Inflammatory macrophage treated with lipopolysaccharide for 1 hour (primary cell): ENCODE measurements around the gene RIC8A.

Source experiments
- DNase-seq, 2 donors: peaks; one replicate each; pipeline ENCODE4 v3.0.0-alpha.2; 2020 to 2022

RIC8A gene

DNA sequence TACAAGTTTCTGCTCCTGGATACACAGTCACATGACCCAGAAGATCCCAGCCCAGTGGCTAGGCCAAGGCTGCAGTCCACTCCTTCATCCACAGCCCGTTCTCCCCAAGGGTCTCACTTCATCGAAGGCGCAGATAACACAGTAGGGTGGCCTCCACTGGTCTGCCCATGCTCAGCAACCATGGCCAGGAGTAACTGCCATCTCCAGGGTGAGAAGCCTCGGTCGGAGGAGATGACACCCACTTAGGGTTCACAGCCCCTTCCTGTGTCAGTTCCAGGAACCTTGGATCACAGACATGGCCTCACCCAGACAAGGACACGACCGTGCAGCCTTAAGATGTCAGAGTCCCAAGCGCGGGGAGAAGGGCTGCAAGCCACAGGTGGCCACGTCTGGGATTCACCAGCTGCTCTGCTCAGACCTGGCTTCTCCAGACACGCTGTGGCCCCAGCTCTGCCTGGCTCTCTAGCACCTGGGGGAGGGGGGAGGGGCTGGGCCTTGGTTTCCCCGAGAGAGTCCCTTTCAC is 2.9 kb upstream of the RIC8A start:
- no peak for DNase-seq

DNA sequence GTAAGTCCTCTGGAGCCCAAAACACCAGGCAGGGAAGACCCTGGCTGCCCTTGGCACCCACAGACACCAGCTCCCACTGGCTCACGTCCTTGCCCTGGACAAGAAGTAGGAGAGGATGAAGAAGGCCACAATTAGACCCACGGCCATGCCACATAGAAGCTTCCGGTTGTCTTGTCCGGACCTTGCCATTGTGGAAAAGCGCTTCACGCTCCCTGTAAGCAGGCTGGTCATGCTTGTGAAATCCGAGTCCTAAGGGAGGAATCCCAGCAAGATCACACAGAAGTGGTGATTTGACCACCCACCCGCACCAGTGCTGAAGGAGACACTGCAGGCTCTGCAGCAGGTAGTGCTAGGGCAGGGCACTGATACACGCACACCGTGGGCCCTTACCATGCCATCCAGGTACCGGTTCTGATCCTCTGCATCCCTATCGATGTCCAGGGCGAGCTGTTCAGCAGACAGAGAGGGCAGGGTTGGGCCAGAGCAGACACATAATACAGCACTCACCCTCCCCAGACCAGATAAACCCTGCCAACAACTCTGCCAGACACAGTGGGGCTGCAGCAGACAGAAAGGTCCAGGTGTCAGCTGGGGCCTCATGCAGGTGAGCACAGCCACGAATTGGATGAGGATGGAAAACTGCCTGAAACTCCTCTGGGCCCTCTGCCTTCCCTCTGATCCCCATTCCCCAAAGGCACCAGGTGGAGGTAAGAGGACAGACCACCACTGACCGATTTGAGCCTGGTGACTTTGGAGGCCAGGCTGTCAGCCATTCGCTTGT is 2.1 kb upstream of the RIC8A start:
- DNase-seq: no peak

DNA sequence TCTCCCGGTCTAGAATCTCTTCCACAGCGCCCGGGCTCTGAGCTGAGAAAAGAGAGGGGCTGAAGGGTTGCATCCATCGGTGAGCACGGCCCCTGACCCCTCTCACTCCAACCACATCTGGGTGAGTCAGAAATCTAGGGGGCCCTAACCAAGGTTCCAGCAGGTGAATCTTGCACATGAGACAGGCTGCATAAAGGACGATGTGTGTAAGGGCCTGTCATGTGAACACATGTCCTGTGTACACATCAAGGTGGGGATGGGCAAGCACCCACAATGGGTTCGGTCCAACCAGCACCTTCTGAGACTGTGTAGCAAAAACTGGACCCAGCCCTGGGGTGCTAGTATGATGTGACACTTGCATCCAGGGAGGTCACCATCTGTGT is 1.5 kb upstream of the RIC8A start:
- DNase-seq: no peak

DNA sequence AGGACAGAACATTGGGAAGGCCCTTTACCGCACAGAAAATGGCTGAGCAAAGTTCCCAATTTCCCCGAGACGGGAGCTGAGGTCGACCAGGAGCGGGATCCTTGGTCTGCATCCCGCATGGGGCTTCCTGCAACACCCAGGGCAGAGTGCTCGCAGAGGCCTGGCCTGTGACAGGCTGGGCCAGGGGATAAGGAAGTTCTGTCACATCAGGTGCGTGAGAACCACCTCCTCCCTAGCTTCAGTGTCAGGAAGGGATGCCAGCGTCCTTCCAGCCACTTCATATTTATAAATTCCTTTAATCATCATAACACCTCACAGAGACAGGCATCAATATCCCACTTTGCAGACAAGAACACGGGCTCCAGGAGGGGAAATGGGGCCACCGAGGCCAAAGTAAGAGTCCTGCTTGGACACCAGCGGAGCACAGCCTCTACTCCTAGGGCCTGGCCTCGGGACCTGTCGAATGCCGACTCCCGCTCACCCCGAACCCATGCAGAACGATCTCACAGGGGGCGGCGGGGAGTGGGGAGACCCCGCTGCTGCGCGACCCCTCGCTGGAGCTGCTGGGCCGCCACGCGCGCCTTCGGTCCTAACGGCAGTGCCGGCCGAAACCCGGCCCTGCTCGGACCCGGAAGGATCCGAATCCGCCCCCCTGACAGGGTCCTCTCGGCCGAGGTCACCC is 841 bp upstream of the RIC8A start:
- peak in 1 of 2 donors; percentile 12 for DNase-seq

DNA sequence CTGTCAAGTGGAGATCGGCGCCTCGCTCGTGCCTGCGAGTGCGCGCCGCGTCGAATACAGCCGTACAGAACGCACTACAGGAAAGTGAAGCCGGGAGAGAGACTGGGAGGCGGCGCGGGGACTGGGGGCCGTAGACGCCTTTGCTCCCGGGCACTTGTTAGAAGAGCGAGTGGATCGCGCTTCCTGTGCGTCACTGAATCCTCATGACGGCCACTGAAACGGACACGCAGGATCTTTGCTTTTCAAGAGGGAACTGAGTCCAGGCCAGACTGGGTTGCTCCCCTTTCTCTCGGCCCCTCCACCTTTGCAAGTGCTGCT is 314 bp downstream of the RIC8A start:
- DNase-seq: peak; percentile 47 to 54

DNA sequence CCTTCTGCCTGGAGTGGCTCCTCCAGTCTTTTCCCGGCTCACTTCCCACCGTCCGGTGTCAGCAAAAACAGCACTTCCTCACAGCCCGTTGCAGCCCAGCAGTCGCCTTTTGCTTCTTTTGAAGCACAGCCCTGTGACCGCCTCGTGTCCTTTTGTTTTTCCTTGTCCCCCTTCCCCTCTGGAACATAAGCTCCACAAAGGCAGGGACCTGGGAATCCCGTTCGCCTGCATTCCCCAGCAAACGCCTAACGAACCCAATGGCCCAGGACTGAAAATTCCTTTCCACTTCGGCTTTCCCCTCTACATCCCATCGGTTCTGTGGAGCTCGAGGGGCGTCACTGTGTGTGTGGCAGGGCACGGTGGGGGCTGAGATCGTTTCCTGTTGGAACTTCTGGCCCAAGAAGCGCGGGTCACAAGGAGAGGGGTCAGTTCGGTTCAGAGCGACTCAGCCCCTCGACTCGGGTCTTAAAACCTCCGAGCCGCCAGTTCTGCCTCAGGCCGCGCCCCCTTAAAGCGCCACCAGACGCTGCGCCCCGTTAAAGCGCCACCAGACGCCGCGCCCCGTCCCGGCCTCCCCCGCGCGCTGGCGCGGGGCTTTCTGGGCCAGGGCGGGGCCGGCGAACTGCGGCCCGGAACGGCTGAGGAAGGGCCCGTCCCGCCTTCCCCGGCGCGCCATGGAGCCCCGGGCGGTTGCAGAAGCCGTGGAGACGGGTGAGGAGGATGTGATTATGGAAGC is 841 bp downstream of the RIC8A start:
- DNase-seq: peak; percentile 82 to 87

DNA sequence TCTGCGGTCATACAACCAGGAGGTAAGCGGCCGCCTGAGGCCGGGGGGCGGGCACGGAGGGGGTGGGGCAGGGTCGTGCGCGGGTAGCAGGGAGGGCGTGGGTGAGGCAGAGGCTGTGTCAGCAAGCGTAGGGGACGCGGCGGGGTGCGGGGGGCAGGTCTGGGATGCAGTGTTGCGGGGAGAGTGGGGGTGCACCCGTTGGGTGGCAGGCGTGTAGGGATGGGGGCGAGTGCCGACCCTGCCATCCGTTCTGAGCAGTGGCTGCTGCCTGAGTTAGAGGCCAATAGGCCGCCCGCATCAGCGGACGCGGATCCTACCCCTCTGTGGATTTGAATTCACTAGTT is 1.4 kb downstream of the RIC8A start:
- no peak for DNase-seq

DNA sequence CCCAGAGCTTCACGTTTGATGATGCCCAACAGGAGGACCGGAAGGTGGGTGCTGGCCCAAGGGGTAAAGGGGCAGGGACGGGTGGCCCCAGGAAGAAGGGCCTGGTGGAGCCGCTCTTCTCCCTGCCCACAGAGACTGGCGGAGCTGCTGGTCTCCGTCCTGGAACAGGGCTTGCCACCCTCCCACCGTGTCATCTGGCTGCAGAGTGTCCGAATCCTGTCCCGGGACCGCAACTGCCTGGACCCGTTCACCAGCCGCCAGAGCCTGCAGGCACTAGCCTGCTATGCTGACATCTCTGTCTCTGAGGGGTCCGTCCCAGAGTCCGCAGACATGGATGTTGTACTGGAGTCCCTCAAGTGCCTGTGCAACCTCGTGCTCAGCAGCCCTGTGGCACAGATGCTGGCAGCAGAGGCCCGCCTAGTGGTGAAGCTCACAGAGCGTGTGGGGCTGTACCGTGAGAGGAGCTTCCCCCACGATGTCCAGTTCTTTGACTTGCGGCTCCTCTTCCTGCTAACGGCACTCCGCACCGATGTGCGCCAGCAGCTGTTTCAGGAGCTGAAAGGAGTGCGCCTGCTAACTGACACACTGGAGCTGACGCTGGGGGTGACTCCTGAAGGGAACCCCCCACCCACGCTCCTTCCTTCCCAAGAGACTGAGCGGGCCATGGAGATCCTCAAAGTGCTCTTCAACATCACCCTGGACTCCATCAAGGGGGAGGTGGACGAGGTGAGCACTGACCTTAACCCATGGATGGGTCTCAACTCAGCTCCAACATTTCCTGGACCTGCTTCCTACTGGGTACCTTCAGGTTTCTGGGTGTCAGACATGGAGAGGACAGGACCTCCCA is 2.0 kb downstream of the RIC8A start:
- no peak for DNase-seq

DNA sequence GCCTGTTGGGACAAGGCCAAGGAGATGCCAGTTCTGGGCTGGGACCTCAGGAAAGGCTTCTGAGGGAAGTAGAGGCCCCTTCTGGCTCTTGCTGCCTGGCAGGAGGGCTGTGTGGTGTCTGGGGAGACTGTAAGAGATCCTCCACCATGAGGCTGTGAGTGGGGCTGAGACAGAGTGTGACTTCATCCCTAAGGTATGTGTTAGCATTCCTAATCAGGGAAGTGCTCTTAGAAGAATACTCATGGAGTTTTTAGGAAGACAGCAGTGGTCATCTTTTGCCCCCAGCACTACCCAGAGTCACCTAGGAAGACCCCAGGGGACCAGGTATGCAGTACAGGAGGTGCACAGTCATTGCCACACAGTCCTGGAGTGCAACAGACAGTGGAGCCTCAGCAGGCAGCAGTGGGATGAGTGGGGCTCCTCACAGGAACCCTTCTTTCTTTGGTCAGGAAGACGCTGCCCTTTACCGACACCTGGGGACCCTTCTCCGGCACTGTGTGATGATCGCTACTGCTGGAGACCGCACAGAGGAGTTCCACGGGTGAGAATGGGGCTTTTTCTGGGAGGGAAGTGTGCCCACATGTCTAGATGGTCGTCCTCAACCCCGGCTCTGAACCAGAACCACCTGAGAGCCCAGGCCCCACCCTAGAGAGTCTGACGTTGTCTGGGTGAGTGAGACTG is 2.8 kb downstream of the RIC8A start:
- no peak for DNase-seq

DNA sequence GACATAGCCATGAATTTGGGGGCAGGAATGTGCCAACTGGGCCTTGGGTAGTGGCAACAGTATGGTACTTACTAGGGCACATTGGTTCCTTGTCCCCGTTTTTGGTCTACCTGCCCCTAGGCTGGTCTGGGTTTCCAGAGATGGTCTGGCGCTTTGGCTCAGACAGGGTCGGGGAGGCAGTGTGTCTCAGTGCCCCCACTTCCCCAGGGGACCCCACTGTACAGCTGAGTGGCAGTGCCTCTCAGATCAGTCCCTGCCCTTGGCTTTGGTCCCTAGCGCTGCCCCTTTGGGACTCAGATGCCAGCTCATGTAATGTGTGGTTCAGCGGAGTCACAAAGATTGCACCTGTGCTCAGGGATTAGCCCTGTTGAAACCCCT is 3.3 kb downstream of the RIC8A start:
- no peak for DNase-seq

DNA sequence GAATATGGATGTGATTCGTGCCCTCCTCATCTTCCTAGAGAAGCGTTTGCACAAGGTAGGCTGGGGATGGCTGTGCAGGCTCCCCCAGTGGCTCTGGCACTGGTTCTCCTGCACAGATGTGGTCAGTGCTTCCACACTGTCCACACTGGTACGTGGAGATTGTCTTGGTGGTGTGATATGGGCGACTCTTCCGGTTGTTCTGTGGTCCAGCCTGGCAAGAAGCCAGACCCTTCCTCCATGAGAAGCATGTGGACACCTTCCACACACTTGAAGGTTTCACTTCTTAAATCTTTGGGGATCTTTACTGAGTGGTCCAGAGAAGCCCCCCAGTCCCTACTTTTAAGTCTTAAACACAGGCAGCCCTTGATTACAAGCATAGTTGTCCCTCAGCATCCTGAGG is 3.8 kb downstream of the RIC8A start:
- no peak for DNase-seq

DNA sequence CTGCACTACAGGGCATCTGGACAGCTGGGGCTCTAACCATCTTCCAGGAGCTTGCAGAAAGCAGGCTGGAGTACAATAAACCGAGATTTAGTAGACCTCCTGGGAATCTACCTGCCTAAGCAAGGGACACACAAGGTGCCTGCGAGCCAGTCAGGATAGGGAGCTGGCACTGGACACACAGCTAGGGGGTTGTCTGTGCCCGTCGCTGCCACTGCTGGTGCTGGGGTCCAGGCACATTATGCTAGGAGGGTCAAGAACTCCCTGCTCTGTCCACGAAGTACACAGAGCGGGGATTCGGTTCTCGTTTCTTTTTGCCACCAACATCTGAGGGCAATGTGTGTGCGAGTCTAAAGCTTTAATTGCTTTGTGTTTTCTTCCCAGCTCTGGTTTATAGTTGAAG is 4.2 kb downstream of the RIC8A start:
- DNase-seq: no peak

DNA sequence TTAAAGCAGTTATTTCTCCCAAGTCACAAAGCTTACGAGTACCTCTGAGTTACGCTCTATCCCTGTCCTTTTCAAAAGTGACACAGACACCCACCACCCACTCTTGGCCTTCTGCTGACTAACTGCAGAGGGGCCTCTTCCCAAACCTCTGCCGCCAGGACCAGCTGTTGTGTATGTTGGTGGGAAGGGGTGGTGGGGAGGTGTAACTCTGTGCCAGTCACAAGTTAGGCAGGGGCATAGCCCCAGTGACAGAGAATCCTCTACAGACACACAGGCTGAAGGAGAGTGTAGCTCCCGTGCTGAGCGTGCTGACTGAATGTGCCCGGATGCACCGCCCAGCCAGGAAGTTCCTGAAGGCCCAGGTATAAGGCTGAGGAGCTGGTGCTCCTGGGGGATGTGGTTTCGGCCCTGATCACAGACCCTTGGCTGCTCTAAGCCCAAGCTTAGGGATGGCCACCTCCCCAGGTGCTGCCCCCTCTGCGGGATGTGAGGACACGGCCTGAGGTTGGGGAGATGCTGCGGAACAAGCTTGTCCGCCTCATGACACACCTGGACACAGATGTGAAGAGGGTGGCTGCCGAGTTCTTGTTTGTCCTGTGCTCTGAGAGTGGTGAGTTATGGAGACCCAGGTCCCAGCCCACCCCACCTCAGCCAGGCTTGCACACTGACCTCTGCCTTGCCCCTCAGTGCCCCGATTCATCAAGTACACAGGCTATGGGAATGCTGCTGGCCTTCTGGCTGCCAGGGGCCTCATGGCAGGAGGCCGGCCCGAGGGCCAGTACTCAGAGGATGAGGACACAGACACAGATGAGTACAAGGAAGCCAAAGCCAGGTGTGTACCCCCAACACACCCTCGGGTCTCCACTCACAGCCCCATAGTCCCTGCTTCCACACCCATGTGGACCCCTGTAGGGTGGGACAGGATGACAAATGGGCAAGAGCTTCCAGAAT is 4.9 kb downstream of the RIC8A start:
- DNase-seq: no peak

DNA sequence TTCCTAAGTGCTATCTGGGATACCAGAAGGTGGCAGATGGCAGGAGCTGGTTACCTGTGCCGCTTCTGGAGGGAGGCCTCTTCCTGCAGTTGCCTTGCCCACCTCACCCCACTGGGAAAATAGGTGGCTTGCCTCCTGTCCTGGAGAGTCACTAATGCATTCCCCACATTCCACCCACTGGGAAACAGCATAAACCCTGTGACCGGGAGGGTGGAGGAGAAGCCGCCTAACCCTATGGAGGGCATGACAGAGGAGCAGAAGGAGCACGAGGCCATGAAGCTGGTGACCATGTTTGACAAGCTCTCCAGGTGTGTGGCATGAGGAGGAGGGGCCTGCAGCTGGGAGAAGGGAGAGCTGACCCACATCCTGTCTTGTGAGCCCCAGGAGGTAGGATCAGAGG is 5.6 kb downstream of the RIC8A start:
- no peak for DNase-seq

DNA sequence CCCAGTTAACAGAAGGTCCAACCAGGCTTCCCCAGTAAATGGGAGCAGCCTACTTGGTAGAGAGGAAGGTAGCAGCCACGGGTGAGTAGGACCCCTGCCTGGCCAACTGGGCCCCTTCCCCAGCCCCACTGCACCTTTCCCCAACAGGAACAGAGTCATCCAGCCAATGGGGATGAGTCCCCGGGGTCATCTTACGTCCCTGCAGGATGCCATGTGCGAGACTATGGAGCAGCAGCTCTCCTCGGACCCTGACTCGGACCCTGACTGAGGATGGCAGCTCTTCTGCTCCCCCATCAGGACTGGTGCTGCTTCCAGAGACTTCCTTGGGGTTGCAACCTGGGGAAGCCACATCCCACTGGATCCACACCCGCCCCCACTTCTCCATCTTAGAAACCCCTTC is 6.6 kb downstream of the RIC8A start:
- no peak for DNase-seq

DNA sequence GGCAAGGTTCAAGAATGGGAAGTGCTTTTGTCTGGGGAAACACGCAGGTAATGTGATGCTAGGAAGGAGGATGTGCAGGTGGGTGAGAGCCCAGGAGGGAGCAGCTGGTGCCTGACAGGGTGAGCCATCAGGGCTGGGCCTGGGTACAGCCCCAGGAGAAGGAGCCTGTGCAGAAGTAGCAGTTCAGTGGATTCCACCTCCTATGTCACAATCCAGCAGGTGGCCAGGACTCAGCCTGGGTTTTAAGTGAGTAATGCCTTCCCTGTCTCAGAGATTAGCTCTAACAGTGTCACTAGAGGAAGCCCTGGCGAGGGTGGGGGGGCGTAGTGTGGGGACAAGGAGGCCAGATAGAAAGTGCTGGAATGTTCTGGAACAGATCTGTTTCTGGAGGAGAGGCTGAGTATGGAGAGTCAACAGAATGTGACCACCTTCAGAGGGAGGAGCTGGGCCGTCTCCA is 8.1 kb downstream of the RIC8A start:
- DNase-seq: no peak

DNA sequence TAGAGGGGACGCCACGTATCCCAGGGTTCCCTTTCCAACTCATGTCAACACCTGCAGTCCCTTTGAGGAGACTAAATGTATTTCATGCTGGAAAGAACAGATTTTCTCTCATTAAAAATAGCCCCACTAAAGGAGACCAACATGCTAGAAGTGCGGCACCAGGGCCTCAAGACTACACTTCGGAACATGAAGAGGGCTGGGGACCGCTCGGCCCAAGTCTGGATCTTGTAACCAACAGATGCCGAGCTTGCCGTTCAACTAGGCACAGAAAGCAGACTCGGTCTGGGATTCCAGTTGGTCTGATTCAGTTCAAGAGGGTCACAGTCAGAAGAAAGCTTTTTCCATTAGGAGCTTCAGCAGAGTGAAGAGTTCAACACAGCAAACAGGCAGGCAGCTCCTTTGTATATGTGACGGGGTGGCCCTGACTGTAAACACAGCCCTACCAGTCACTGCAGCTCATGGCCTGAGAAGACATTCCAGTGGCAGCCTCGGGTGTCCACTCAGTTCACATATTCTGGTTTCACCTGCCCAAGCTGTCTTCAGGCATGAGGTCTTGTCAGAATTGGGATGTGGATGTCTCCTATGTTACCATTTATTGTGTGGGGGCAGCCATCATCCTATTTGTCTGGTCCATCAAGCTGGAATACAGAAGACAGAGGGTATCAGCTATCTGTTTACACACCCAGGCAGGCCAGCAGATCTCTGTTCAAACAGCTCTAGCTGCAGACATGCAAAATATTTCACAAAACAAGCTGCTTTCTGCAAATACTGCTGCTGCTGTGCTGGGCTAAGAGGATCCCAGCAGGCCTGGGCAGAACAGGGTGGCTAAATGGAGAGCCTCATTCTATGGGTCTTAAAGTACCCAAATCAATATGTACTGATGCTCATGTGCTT is 8.8 kb downstream of the RIC8A start:
- DNase-seq: no peak

DNA sequence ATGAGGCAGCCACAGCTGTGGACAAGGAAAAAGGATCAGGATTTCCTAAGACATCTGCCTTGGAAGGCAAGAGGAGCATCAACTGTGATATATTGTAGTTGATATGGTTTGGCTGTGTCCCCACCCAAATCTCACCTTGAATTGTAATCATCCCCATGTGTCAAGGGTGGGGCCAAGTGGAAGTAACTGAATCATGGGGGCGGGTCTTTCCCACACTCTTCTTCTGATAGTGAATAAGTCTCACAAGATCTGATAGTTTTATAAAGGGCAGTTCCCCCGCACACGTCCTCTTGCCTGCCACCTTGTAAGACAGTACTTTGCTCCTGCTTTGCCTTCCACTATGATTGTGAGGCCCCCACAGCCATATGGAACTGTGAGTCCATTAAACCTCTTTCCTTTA is 10.2 kb downstream of the RIC8A start:
- DNase-seq: no peak

DNA sequence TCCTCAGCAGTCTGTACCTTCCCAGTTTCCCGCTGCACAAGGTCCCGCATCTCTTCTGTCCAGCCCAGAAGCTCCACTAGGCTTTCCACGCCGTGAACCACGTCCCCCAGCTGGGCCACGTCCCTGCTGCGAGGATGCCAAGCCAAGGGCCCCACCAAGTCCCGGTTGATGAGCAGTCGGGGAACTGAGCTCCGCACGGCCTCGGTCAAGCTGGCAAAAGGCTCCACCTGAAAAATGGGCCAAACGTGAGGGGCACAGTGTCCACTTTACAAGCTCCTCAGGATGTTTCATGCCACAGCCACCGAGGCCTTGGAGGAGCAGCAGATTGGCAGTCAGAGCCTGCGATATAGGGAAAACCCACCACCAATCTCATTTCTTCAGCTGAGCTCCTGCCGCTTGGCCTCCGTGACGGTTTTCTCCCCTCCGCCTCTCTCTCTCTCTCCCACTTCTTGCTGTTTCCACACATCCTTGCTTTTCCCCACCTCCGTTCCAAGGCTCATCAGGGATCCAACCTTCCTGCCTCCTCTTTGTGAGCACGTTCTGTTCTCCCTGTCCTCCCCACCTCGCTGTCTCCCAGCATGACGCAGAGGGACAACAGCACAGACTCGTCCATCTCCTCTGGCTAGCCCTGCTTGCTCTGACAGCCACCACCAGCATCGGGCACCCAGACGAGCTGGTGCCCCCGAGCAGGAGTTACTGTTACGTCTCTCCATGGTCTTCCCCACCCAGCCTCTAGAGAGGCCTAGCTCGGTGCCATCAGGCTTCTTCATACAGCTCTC is 11.5 kb downstream of the RIC8A start:
- DNase-seq: no peak
